Activated CD4-positive, alpha-beta T cell treated with anti-CD3 and anti-CD28 coated beads for 48 hours (primary cell): ENCODE data around the gene LIMK2.

ENCODE experiments used
- DNase-seq: peaks from one replicate; pipeline ENCODE4 v3.0.0-alpha.2; 2020

LIMK2 gene

DNA sequence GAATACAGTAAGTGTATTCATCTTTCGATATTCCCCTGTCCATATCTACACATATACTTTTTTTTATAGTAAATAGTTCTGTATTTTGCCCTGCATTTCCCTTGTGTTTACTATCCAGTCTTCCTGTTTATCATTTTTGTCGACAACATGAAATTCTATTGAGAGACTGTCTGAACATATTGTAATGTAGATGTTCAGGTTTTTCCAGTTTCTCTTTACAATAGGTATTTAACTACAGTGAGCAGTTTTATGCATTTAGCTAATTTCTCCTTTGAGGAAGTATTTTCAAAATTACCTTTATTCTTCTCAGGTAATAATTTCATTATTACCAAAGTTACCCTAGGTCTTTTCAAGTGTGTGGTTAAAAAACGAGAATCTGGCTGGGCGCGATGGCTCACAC, 63.5 kb downstream of the LIMK2 start:
- DNase-seq, result no peak

DNA sequence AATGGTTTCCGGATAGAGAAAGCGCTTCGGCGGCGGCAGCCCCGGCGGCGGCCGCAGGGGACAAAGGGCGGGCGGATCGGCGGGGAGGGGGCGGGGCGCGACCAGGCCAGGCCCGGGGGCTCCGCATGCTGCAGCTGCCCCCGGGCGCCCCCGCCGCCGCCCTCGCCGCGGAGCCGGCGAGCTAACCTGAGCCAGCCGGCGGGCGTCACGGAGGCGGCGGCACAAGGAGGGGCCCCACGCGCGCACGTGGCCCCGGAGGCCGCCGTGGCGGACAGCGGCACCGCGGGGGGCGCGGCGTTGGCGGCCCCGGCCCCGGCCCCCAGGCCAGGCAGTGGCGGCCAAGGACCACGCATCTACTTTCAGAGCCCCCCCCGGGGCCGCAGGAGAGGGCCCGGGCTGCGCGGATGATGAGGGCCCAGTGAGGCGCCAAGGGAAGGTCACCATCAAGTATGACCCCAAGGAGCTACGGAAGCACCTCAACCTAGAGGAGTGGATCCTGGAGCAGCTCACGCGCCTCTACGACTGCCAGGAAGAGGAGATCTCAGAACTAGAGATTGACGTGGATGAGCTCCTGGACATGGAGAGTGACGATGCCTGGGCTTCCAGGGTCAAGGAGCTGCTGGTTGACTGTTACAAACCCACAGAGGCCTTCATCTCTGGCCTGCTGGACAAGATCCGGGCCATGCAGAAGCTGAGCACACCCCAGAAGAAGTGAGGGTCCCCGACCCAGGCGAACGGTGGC, 64.5 kb downstream of the LIMK2 start:
- DNase-seq, result no peak

DNA sequence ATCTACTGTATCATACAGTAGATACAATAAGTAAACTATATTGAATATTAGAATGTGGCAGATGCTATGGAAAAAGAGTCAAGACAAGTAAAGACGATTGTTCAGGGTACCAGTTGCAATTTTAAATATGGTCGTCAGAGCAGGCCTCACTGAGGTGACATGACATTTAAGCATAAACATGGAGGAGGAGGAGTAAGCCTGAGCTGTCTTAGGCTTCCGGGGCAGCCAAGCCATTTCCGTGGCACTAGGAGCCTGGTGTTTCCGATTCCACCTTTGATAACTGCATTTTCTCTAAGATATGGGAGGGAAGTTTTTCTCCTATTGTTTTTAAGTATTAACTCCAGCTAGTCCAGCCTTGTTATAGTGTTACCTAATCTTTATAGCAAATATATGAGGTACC, 65.6 kb downstream of the LIMK2 start:
- DNase-seq, result no peak

DNA sequence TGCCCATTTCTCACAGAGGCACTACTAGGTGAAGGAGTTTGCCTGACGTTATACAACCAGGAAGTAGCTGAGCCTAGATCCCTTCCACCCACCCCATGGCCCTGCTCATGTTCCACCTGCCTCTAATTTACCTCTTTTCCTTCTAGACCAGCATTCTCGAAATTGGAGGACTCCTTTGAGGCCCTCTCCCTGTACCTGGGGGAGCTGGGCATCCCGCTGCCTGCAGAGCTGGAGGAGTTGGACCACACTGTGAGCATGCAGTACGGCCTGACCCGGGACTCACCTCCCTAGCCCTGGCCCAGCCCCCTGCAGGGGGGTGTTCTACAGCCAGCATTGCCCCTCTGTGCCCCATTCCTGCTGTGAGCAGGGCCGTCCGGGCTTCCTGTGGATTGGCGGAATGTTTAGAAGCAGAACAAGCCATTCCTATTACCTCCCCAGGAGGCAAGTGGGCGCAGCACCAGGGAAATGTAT, 66.1 kb downstream of the LIMK2 start:
- no peak for DNase-seq

DNA sequence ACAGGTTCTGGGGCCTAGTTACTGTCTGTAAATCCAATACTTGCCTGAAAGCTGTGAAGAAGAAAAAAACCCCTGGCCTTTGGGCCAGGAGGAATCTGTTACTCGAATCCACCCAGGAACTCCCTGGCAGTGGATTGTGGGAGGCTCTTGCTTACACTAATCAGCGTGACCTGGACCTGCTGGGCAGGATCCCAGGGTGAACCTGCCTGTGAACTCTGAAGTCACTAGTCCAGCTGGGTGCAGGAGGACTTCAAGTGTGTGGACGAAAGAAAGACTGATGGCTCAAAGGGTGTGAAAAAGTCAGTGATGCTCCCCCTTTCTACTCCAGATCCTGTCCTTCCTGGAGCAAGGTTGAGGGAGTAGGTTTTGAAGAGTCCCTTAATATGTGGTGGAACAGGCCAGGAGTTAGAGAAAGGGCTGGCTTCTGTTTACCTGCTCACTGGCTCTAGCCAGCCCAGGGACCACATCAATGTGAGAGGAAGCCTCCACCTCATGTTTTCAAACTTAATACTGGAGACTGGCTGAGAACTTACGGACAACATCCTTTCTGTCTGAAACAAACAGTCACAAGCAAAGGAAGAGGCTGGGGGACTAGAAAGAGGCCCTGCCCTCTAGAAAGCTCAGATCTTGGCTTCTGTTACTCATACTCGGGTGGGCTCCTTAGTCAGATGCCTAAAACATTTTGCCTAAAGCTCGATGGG, 66.7 kb downstream of the LIMK2 start:
- DNase-seq, result peak; percentile 17

DNA sequence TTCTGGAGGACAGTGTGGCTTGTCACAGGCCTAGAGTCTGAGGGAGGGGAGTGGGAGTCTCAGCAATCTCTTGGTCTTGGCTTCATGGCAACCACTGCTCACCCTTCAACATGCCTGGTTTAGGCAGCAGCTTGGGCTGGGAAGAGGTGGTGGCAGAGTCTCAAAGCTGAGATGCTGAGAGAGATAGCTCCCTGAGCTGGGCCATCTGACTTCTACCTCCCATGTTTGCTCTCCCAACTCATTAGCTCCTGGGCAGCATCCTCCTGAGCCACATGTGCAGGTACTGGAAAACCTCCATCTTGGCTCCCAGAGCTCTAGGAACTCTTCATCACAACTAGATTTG, 67.2 kb downstream of the LIMK2 start:
- no peak for DNase-seq

DNA sequence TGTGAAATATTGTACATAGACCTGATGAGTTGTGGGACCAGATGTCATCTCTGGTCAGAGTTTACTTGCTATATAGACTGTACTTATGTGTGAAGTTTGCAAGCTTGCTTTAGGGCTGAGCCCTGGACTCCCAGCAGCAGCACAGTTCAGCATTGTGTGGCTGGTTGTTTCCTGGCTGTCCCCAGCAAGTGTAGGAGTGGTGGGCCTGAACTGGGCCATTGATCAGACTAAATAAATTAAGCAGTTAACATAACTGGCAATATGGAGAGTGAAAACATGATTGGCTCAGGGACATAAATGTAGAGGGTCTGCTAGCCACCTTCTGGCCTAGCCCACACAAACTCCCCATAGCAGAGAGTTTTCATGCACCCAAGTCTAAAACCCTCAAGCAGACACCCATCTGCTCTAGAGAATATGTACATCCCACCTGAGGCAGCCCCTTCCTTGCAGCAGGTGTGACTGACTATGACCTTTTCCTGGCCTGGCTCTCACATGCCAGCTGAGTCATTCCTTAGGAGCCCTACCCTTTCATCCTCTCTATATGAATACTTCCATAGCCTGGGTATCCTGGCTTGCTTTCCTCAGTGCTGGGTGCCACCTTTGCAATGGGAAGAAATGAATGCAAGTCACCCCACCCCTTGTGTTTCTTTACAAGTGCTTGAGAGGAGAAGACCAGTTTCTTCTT, 67.9 kb downstream of the LIMK2 start:
- DNase-seq, result no peak

DNA sequence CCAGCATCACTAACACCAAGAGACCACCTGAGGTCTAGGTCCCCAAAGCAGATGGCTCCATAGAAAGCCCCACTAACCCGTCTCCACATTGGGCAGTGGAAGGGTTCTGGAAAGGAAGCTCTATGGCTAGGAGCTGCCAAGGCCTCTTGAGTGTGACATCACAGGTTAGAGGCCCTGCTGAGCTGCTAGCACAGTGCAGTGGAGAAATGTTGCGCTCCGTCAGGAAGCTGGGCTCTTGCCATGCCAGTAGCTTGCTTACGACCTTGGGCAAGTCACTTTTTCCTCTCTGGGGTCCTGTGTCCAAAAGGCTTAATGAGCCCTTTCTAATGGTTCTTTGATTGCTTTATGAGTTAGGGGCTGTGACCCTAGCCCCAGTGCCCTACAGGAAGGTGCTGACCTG, 69.6 kb downstream of the LIMK2 start:
- no peak for DNase-seq

DNA sequence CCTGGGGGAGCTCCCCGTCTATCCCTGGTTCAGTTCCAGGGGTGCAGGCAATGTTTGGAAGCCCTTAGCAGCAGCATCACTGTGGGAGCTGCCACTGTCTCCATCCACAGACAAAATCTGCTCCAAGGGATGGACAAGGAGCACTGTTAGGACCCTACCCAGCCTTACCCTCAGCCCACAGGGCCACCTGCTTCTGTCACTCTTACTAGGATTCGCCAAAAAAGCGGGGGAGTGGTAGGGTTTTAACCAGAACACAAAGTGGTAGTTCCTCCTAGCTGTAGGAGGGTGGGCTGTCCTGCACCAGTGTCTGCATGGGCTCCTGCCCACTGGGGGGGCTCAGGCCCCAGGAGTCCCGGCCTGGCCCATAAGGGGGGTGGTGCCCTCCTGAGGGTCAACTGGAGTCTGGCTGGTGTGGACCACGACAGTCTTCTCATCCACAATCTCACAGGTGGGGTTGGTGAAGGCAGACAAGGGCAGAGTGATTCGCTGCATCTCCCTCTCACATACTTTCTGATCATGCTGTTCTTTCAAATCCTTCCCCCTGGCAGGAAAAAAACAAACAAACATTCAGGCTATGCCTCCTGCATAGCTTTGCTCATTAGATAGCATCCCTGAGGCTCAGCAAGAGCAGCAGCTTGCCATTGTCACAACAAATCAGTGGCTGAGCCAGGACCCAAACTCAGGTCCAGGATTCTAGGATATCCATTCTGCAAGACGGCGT, 70.8 kb downstream of the LIMK2 start:
- DNase-seq, result no peak

DNA sequence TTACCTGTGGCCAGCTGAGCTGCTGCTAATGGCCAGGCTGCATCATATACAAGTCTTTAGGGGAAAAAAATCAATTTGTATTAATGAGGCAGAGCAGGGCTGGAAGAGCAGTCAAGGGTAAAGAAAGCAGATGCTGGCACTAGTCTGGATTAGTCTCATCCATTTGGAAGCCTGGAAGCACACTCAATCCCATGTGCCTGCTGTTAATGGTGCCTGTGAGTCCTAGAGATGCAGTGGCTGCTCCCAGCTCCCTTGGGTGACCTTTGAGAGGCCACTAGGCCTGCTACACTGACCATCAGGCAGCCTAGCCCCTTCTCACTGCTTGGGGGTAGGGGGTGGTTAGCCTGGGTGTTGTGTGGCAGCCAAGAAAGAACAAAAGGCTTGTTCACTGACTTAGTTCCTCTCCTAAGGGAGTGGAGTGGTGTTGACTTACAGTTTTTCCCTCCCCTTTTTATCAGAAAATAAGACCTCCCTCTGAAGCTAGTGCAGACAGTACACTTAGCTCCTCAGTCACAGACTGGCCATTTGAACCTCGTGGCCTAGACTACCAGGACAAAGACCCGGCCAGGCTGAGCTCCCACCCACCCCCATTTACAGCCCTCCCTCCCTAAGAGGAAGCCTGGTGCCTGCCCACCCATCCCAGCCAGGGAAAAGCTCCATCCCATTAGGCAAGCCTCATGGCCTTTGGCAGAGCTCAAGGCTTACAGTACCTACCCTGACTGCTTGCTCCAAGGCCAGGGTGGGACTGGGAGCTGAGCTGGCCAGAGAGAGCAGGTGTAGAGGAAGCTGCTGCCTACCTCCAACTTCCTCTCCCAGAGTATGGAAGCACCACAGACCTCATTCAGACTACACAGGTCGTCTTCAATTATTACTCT, 72.4 kb downstream of the LIMK2 start:
- DNase-seq, result no peak

DNA sequence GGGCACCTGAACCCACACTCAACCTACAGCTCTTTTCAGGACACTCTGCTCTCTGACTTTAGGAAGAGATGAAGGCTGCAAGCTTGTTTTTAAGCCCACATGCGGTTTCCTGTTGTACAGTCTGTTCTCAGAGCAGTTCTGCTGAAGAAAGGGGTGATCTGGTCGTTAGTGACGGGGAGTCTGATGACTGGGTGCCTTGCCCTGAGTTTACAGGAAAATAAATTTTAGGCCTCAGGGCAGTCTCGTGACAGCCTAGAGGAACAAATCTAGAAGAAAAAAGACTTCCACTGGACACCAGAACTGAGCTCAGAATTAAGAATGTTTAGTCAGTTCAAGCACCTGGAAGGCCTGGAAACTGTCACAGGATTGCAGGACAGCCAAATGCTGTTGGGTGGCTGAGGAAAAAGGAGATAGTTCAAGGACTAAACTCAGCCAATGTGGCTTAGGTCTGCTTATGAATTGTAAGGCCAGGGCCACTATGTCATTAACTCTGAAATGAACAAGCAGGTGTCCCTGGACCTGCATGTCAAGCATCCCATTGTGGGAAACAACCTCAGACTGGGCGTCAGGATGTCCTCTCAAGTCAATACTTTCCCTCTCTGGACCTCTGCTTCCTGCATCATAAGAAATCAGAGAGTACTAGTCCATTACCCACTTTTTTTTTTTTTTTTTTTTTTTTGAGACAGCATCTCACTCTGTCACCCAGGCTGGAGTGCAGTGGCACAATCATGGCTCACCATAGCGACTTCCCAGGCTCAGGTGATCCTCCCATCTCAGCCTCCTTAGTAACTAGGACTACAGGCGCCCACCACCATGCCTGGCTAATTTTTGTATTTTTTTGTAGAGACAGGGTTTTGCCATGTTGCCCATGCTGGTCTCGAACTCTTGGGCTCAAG, 74.5 kb downstream of the LIMK2 start:
- peak; percentile 67 for DNase-seq

DNA sequence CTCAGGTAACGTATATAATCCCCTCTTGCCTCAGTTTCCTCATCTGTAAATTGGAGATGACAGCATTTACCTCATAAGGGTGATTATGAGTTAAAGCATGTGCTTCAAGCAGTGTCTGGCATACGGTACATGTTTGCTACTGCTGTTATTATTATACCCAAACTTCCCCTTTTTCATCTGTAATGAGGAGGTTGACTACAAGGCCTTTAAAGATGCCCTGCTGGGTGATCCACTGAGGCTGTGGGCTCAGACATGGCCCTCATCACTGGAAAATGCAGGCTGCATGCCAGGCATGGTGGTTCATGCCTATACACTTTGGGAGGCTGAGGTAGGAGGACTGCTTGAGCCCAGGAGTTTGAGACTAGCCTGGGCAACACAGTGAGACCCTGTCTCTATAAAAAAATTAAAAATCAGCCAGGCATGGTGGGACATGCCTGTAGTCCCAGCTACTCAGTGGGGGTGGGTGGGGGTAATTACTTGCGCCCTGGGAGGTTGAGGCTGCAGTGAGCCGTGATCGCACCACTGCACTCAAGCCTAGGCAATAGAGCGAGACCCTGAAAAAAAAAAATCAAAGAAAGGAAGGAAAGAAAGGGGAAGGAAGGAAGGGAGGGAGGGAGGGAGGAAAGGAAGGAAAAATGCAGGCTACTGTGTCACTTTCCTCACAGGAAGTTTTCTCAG, 75.9 kb downstream of the LIMK2 start:
- DNase-seq, result no peak

DNA sequence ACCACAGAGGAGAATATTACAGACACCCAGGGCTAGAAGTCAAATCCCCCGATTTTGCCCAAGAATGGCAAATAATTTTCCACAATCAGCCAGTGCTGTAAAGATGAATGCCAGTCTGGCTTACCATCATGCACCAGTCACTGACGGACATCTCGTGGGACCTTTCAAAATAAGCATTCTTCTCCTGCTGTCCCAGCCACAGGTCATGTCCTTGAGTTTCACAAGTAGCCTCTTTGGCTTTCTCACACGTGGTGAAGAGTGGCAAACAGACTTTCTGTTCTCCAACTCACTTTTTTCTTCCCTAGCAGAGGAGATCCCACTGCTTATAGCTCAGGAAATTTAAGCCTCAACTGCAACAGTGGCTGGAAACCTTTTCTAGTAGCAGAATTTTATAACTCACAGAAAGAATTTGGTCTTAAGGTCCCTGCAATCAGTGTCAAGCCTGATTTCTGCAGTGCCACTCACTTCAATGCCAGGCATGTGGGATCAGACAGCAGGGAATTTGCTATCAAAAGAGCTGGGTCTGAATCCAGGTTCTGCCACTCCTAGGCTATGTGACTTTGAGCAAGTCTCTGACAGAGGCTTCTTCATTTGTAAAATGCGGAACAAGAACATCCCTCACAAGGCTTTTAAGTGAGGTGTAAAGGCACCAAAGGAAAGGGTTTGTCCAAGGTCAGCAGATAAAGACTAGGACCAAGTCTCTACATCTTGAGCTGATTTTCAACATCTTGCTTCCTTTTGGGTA, 76.6 kb downstream of the LIMK2 start:
- no peak for DNase-seq

DNA sequence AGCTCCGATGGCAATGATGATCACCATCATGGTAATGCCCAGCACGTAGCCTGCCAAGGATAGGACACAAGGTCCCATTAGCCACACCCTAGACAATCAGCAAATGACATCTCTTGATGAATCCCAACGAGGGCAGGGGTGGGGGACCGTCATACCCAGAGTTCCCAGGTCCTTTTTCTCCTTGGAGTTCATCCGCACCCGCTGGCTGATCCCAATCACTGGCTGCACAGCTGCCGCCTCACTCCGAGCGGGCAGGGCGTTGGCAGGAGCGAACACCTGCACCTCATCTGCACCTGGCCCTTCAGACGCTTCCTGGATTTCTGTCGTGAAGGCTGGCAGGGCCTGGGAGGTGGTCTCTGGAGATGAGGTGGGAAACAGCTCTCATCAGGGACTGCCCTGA, 77.2 kb downstream of the LIMK2 start:
- DNase-seq, result no peak

DNA sequence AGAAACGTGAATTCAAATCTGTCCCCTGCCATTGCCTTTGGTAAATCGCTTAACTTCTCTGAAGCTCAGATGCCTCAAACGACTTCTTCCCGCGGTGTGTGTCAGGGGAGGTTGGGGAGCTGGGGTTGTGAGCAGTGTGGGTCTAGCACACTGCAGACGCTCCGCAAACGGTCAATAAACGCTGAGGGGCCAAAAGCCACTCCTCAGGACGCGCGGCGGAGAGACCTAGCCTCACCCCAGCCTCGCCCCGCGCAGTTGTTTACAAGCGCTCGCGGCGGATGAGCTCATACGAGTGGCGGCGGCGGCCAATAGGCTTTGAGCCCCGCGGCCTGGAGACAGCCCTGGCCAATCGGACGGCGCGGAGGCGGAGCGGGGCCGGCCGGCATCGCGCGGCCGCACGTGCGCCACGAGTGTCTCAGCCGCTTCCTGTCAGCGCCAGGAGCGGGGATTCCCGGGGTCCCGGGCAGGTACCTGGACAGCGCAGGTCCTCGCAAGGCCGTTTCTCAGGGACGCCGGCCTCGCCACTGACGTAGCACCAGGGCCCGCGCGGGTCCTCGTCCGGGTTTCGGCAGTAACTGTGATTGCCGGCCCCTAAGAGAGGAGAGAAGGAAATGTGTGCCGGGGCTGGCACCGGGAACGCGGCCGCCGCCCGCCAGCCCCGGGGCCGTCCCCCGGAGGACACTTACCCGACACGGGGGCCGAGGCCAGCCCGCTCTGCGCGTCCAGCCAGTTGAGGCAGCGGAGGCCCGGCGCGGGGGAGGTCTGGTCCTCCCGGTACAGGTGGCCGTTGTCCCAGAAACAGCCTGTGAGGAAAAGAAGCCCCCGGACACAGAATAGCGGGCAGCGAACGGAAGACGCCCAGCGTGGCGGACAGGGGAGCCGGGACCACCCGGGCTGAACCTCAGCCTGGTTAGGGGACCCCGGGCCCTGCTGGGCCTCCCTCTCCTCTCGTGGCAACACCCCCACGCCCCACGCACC, 78.7 kb downstream of the LIMK2 start:
- DNase-seq, result peak; percentile 95

DNA sequence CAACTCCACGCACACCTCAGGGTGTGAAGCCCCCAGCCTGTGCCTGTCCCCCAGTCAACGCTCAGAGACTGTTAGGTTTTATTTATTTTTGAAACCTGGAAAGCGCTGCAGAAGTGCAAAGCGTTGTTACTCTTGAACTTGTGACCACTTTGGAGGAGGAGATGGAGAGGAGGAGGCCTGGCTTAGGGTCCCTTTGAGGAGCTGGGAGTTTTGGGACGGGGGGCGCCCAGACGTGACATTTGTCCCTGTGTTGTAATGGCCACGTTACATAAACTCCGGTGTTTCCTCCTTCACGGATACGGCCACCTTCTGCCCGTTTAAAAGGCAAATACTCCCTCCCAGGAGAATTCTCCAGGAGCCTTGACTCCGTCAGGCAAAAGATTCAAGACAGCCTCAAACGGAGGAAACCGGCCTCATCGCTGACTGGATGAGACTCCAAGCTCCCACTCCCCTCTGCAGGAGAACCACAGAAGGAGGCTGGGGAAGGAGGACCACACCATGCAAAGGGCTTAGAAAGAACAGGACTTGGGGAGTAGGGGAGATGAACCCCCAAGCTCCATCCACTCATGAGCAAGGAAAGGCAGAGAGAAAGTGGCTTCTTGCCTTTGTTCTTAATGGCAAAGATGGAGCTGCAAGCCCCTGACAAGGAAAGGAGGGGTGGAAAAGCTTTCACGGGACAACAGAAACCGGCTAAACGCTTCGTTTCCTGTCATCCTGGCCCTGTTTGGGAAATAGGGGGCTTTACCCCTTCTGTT, 79.6 kb downstream of the LIMK2 start:
- DNase-seq, result peak; percentile 37

DNA sequence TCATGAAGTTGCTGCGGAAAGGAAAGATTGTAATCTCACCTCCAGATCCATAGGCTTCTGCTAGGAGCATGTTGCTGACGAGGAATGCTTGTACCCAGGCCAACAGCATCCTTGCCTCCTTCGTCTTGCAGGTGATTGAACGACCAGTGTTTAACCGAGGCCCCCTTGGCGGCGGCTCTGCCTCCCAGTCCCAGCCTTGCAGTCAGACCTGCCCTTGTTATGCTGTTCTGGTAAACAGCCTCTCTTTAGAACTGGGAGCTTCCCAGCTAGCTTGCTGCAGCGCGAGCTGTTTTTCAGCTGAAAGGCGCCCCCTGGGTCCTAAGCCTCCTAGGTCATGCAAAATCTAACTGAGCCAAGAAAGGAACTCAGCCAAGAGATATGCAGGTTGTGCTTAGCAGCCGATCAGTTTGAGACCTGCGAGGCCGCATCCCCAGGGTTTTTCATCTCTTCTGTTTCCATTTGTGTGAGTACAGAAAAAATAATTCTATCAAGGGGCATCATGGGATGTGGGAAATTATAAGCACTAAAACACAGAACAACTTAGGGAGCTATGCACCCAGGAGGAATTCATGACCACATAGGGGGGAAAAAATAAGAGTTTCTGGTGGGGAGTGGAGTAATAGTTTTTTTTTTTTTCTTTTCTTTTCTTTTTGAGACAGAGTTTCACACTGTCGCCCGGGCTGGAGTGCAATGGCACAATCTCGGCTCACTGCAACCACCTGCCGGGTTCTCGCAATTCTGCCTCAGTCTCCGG, 80.3 kb downstream of the LIMK2 start, which contains the start of gene PIK3IP1:
Gene PIK3IP1, minus strand, starts transcription at position 253 of the 754 bp plus-strand sequence. Its CDS starts 144 bp downstream, at position 109.
- peak; percentile 88 for DNase-seq
